GM18870 (cell line): ENCODE data around the gene SERPING1.
"Not testable (repeated sequence)": the region's sequence is repeated elsewhere in the genome, so short reads cannot be mapped to it uniquely, and the experiment has no call there.

Experiments
- ATAC-seq: cut with Tn5 transposase; IDR thresholded peaks from one replicate; pipeline ENCODE4 v1.9.1; 2021; ENCODE audit warnings: moderate library complexity; ENCODE audit not compliant: unreplicated experiment

The SERPING1 gene

DNA sequence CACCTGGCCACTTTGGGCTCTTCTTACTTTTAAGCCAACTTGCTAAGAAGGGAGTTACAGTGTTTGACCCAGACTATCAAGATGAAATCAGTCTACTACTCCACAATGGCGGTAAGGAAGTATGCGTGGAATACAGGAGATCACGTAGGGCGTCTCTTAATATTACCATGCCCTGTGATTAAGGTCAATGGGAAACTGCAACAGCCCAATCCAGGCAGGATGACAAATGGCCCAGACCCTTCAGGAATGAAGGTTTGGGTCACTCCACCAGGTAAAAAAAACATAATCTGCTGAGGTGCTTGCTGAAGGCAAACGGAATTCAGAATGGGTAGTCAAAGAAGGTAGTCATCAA lies 53.2 kb downstream of the SERPING1 start:
- no peak for ATAC-seq

DNA sequence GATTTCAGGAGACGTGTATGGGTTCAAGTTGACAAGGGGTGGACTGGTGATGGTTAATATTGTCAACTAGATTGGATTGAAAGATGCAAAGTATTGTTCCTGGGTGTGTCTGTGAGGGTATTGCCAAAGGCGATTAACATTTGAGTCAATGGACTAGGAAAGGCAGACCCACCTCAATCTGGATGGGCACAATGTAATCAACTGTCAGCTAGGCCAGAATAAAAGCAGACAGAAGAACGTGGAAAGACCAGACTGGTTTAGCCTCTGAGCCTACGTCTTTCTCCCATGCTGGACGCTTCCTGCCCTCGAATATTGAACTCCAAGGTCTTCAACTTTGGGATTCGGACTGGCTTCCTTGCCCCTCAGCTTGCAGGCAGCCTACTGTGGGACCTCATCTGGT lies 53.9 kb downstream of the SERPING1 start:
- ATAC-seq = no peak

DNA sequence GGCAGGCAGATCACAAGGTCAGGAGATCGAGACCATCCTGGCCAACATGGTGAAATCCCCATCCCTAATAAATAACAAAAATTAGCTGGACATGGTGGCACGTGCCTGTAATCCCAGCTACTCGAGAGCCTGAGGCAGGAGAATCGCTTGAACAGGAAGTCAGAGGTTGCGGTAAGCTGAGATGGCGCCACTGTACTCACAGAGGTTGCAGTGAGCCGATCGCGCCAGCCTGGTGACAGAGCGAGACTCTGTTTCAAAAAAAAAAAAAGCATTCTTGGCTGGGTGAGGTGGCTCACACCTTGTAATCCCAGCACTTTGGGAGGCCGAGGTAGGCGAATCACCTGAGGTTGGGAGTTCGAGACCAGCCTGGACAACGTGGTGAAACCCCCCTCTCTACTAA lies 54.7 kb downstream of the SERPING1 start:
- not testable (repeated sequence) for ATAC-seq

DNA sequence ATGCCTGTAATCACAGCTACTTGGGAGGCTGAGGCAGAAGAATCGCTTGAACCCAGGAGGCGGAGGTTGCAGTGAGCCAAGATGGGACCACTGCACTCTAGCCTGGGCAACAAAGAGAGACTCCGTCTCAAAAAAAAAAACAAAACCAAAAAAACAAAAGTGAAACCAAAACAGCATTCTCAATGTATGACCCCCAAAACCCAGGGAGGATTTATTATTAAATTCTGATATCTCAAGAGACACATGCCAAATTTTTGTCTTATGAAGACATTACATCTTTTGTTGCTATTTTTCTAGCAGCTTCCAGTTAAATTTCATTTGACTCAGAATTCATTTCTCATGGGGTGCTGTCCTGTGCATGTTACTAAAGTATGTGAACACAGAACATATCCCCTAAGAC lies 55.2 kb downstream of the SERPING1 start:
- no peak for ATAC-seq

DNA sequence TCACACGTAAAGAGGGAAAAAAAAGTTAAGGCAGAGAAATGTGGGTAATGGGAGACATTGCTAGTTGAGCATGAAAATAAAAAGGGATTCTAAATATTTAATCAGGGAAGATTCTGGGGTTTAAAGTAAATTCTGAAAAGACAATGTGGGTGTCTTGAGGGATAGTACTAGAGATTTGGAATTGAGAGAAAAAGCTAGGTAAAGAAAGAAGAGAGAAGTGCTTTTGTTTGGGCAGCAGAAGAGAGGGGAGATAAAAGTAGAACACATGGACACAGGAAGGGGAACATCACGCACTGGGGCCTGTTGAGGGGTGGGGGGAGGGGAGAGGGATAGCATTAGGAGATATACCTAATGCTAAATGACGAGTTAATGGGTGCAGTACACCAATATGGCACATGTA lies 55.7 kb downstream of the SERPING1 start:
- no peak for ATAC-seq

DNA sequence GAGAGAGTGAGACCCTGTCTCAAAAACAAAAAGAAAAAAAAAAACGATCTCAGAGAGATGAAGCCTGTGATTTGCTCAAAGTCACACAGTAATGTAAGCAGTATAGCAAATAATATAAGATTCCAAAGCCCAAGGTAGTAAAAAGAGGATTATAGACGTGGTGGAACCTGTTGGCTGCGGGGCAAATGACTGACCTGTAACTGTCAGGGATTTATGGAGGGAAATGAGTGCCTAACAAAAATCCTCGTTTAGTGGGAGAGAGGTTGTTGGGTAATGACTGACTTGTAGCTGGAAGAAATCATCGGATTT lies 59.4 kb downstream of the SERPING1 start:
- no peak for ATAC-seq

DNA sequence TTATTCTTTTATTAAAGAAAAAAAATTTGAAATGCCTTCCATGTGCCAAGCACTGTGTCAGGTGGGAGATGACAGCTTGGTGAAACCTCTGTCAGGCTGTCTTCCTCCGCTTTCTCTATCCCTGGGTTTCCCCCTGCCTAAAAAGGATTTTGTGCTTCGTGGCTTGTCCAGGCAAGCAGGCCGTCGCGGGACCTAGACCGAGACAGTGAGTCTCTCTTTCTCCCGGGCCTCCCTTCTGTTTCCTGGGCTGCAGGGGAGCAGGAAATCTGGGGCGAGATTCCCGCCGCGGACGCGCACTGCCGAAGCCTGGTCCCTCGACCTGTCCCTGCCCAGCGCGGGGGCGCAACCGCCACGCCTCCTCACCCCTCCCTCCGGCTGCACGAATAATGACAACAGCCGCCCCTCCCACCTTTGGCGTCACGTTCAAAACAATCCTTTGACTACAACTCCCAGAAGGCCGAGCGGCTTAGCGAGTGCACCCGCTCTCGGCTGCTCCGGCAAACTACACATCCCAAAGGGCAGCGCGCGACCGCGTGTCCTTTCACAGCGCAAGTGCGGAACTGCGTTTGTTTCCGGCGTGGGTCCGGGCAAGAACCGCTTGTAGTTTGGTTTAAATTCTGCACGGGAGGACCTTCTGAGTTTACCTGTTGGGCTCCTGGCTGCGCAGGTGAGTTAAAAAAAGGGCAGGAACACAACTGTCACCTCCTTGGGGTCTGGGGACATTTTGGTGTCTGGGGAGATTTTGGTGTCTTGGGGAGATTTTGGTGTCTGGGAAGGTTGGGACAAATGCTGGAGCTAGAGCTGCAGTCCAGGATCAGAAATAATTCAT lies 59.9 kb downstream of the SERPING1 start, which contains the start of gene CLP1:
TSS of gene CLP1 (plus strand) at position 569 of the 829 bp plus-strand sequence. CDS start 1,715 bp downstream, outside the sequence.
- ATAC-seq = peak; percentile 99

DNA sequence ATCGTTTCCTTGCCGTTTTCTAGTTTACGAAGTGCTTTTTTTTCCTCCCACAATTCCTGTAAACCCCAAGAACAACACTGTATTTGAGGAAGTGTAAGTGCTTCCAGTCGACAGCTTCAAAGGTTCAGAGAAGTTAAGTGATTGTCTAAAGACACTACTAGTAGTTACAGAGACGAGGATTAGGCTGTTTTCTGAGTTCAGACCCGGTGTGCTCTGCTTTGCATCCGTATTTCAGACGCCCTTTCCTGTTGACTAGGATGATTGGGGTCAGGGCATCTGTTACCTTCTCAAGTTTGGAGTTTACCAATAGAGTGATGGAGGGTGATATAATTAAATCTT lies 60.5 kb downstream of the SERPING1 start:
- ATAC-seq = no peak

DNA sequence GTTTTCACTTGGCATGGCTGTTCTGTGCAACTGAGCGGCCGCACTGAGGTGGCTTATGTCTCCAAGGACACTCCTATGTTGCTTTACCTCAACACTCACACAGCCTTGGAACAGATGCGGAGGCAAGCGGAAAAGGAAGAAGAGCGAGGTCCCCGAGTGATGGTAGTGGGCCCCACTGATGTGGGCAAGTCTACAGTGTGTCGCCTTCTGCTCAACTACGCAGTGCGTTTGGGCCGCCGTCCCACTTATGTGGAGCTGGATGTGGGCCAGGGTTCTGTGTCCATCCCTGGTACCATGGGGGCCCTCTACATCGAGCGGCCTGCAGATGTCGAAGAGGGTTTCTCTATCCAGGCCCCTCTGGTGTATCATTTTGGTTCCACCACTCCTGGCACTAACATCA lies 62.2 kb downstream of the SERPING1 start:
- no peak for ATAC-seq

DNA sequence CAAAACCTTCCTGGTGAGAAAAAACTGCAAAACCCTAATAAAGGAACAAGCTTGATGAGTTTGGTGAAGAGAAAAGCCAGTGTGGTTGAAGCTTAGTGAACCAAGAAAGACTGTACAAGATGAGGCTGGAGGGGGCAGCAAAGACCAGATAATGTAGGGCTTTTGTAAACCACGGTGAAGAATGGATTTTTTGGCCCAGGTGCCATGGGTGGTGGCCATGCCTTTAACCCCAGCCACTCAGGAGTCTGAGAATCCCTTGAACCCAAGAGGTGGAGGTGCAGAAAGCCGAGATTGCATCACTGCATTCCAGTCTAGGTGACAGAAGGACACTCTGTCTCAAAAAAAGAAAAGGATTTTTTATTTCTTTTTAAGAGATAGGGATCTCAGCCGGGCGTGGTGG lies 65.4 kb downstream of the SERPING1 start:
- no peak for ATAC-seq

DNA sequence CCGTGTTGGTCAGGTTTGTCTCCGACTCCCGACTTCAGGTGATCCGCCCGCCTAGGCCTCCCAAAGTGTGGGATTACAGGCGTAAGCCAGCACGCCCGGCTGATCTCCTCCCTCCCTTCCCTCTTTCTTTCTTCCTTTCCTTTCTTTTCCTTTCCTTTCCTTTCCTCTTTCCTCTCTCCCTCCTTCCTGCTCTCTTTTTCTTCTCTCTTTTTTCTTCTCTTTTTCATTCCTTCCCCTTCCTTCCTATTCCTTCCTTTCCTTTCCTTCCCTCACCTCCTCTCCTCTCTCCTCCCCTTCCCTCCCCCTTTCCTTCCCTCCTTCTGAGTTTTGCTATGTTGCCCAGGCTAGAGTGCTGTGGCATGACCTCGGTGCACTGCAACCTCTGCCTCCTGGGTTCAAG lies 66.5 kb downstream of the SERPING1 start:
- no peak for ATAC-seq
